Small intestine (tissue), 7 donors: ENCODE data around the gene ADCY6. TPM values are rescaled to one million over a fixed set of nuclear protein-coding genes. Genes with fewer than 3 reads are reported as not detected.

ENCODE experiments used
- DNase-seq, 2 donors: peaks; one replicate each; pipeline versions ENCODE4 v3.0.0 to v3.0.0-alpha.2; 2013
- FAIRE-seq: peaks from 2 replicates; lab custom pipeline; 2012; peaks lifted over from hg19 to GRCh38; lab: Jason Lieb, UNC
- H3K27ac ChIP-seq, 3 donors: one replicate each; pipeline ENCODE4 v1.5.1; 2013; ENCODE audit warnings: low read length in 2 of 3, mild to moderate bottlenecking in 2 of 3, control low read depth in 1 of 3, inconsistent platforms in 1 of 3, low read depth in 1 of 3, moderate library complexity in 1 of 3
- H3K27me3 ChIP-seq, 3 donors: one replicate each; pipeline ENCODE4 v1.6.1; 2013; ENCODE audit warnings: low read length in 3 of 3, inconsistent platforms in 1 of 3; ENCODE audit not compliant: control insufficient read depth in 3 of 3, insufficient read depth in 3 of 3
- H3K36me3 ChIP-seq, 3 donors: one replicate each; pipeline ENCODE4 v1.6.1; 2013; ENCODE audit warnings: low read length in 3 of 3, inconsistent platforms in 1 of 3, low read depth in 1 of 3, mild to moderate bottlenecking in 1 of 3, moderate library complexity in 1 of 3; ENCODE audit not compliant: control insufficient read depth in 3 of 3, insufficient read depth in 2 of 3
- H3K4me1 ChIP-seq, 3 donors: one replicate each; pipeline ENCODE4 v1.6.1; 2013; ENCODE audit warnings: low read length in 2 of 3, inconsistent platforms in 1 of 3, low read depth in 1 of 3, mild to moderate bottlenecking in 1 of 3, moderate library complexity in 1 of 3; ENCODE audit not compliant: control insufficient read depth in 3 of 3, insufficient read depth in 2 of 3
- H3K4me3 ChIP-seq, 3 donors: one replicate each; pipeline ENCODE4 v1.5.1; 2013; ENCODE audit warnings: low read length in 3 of 3, control low read depth in 1 of 3, inconsistent platforms in 1 of 3, low read depth in 1 of 3, mild to moderate bottlenecking in 1 of 3, moderate library complexity in 1 of 3
- H3K9me3 ChIP-seq, 2 donors: one replicate each; pipeline ENCODE4 v1.6.1; 2013; ENCODE audit warnings: low read depth in 1 of 2, low read length in 1 of 2; ENCODE audit not compliant: control insufficient read depth in 2 of 2, insufficient read depth in 1 of 2
- WGBS, 3 donors: extraction: QIAGEN DNeasy Blood & Tissue Kit; methylation state at CpG; one replicate each; pipeline ENCODE4 v1.1.7; 2013; 5-methylcytosine and 5-hydroxymethylcytosine counted together
- polyA plus RNA-seq, 4 donors: library from polyadenylated mRNA; stranded (reverse) in 3 of 4; unstranded in 1 of 4; fragments of 200-250 nt in 3 of 4; fragments of 120-200 nt in 1 of 4; gene quantifications; one replicate each; pipeline versions ENCODE4 v1.2.1 to v1.2.3, GENCODE V29; 2013
- donor health status: healthy with polysubstance abuse.
- donor health status: control.
- donor health status: control.
- donor health status: Bipolar disorder and iron deficiency.
- donor health status: healthy.

The ADCY6 gene
- polyA plus RNA-seq, 4 donors = 14.1 to 56.6 (median 23.9) TPM

GRCh38 chr12:48775991-48776649 is 12.8 kb downstream of the ADCY6 start:
- Histone ChIP-seq H3K27ac (no peak overlapping the region), H3K27me3 (no peaks in the 10 kb centered on the region), H3K4me3 (no peak overlapping the region), H3K36me3 (peaks cover 2 to 90% (median 18%) of the 10 kb centered on the region in 3 donors), H3K9me3 (no peaks in the 10 kb centered on the region), H3K4me1 (peaks cover under 1 to 13% (median 2%) of the 10 kb centered on the region in 3 donors)
- 91 to 92% (median 92%) methylated on average over 28 to 29 of the region's 29 CpGs for whole genome bisulfite sequencing, 3 donors
- DNase-seq (no peak), FAIRE-seq (no peak)

GRCh38 chr12:48775299-48775698 is 13.6 kb downstream of the ADCY6 start:
- DNase-seq (no peak), FAIRE-seq (no peak)
- Histone ChIP-seq H3K4me3 (no peak overlapping the region), H3K9me3 (no peaks in the 10 kb centered on the region), H3K27ac (no peak overlapping the region), H3K4me1 (peaks cover 0 to 9% (median 0%) of the 10 kb centered on the region in 3 donors), H3K36me3 (peaks cover 4 to 91% (median 20%) of the 10 kb centered on the region in 3 donors), H3K27me3 (no peaks in the 10 kb centered on the region)
- 88 to 93% (median 92%) methylated on average over 8 of the region's 8 CpGs for WGBS, 3 donors

- Histone ChIP-seq H3K36me3 (peaks cover 4 to 87% (median 20%) of the 10 kb centered on the region in 3 donors), H3K9me3 (no peaks in the 10 kb centered on the region), H3K27ac (no peak overlapping the region), H3K4me1 (peaks cover 0 to 1% (median 0%) of the 10 kb centered on the region in 3 donors), H3K27me3 (no peaks in the 10 kb centered on the region), H3K4me3 (no peak overlapping the region)
- 39 to 51% (median 45%) methylated on average over 2 of the region's 2 CpGs for WGBS, 3 donors
- DNase-seq = no peak
- FAIRE-seq = no peak
Observed at GRCh38 chr12:48774516-48774915, 14.4 kb downstream of the ADCY6 start.

- Histone ChIP-seq H3K9me3 (no peaks in the 10 kb centered on the region), H3K4me1 (no peaks in the 10 kb centered on the region), H3K27me3 (no peaks in the 10 kb centered on the region), H3K36me3 (peaks cover 6 to 83% (median 24%) of the 10 kb centered on the region in 3 donors), H3K4me3 (no peak overlapping the region), H3K27ac (no peak overlapping the region)
- WGBS, 3 donors = 89 to 92% (median 90%) methylated on average over 5 of the region's 5 CpGs
- FAIRE-seq (no peak), DNase-seq (no peak)
Observed at GRCh38 chr12:48773686-48774085, 15.2 kb downstream of the ADCY6 start.

GRCh38 chr12:48771588-48772112 is 17.2 kb downstream of the ADCY6 start:
- no peaks in the 10 kb centered on the region for H3K27me3 ChIP-seq
- H3K4me3 ChIP-seq = no peak overlapping the region
- FAIRE-seq (no peak), DNase-seq (no peak)
- H3K36me3 ChIP-seq = peaks cover 8 to 85% (median 27%) of the 10 kb centered on the region in 3 donors
- WGBS, 3 donors = 87 to 92% (median 91%) methylated on average over 13 of the region's 13 CpGs
- H3K9me3 ChIP-seq = no peaks in the 10 kb centered on the region
- no peak overlapping the region for H3K27ac ChIP-seq
- no peaks in the 10 kb centered on the region for H3K4me1 ChIP-seq

- Histone ChIP-seq H3K36me3 (peaks cover 8 to 85% (median 27%) of the 10 kb centered on the region in 3 donors), H3K27ac (no peak overlapping the region), H3K27me3 (no peaks in the 10 kb centered on the region), H3K4me3 (no peak overlapping the region), H3K9me3 (no peaks in the 10 kb centered on the region), H3K4me1 (no peaks in the 10 kb centered on the region)
- 92% methylated on average over 10 of the region's 10 CpGs for WGBS, 3 donors
- DNase-seq (no peak), FAIRE-seq (no peak)
Observed at GRCh38 chr12:48770756-48771155, 18.1 kb downstream of the ADCY6 start.

GRCh38 chr12:48768736-48769135 is 20.2 kb downstream of the ADCY6 start:
- FAIRE-seq (no peak), DNase-seq (no peak)
- Histone ChIP-seq H3K27me3 (no peaks in the 10 kb centered on the region), H3K9me3 (no peaks in the 10 kb centered on the region), H3K4me3 (no peak overlapping the region), H3K4me1 (no peaks in the 10 kb centered on the region), H3K27ac (no peak overlapping the region), H3K36me3 (peaks cover 8 to 76% (median 21%) of the 10 kb centered on the region in 3 donors)
- WGBS, 3 donors = 92 to 95% (median 93%) methylated on average over 9 of the region's 9 CpGs

GRCh38 chr12:48768147-48768546 is 20.7 kb downstream of the ADCY6 start:
- peaks cover 8 to 70% (median 18%) of the 10 kb centered on the region in 3 donors for H3K36me3 ChIP-seq
- no peak for DNase-seq
- H3K9me3 ChIP-seq = no peaks in the 10 kb centered on the region
- H3K4me3 ChIP-seq = no peak overlapping the region
- WGBS, 3 donors = 81 to 89% (median 89%) methylated on average over 2 of the region's 2 CpGs
- no peak overlapping the region for H3K27ac ChIP-seq
- H3K27me3 ChIP-seq = no peaks in the 10 kb centered on the region
- FAIRE-seq = no peak
- H3K4me1 ChIP-seq = no peaks in the 10 kb centered on the region
